NCI-H187 (cell line): ENCODE results near the gene B3GALT2.

Experiments used
- DNase-seq, 2 experiments: peaks; one replicate each; lab custom pipeline; 2025; lab: John Stamatoyannopoulos, UW

Gene B3GALT2

GRCh38 chr1:193183019-193183627 lies 3.3 kb downstream of the B3GALT2 start:
- peak in 1 of 2 experiments; percentile 53 for DNase-seq

- no peak for DNase-seq
Observed at GRCh38 chr1:193181985-193182384, 4.4 kb downstream of the B3GALT2 start.

- DNase-seq = no peak
Observed at GRCh38 chr1:193181536-193181935, 4.9 kb downstream of the B3GALT2 start.

- no peak for DNase-seq
Observed at GRCh38 chr1:193179094-193179493, 7.3 kb downstream of the B3GALT2 start.

GRCh38 chr1:193176788-193177187 lies 9.6 kb downstream of the B3GALT2 start:
- DNase-seq = no peak

- DNase-seq = no peak
Observed at GRCh38 chr1:193176113-193176512, 10.3 kb downstream of the B3GALT2 start.

GRCh38 chr1:193157360-193157759 lies 29.1 kb downstream of the B3GALT2 start:
- DNase-seq = no peak

GRCh38 chr1:193156822-193157142 lies 29.6 kb downstream of the B3GALT2 start:
- no peak for DNase-seq

GRCh38 chr1:193156117-193156821 lies 30.1 kb downstream of the B3GALT2 start:
- no peak for DNase-seq

- DNase-seq = no peak
Observed at GRCh38 chr1:193144999-193145398, 41.4 kb downstream of the B3GALT2 start.

GRCh38 chr1:193144361-193144938 lies 42.0 kb downstream of the B3GALT2 start:
- no peak for DNase-seq

- DNase-seq = no peak
Observed at GRCh38 chr1:193143285-193143684, 43.1 kb downstream of the B3GALT2 start.

GRCh38 chr1:193142409-193142808 lies 44.0 kb downstream of the B3GALT2 start:
- DNase-seq = no peak

- DNase-seq = no peak
Observed at GRCh38 chr1:193141804-193142203, 44.6 kb downstream of the B3GALT2 start.

- no peak for DNase-seq
Observed at GRCh38 chr1:193140254-193140653, 46.2 kb downstream of the B3GALT2 start.

- no peak for DNase-seq
Observed at GRCh38 chr1:193131266-193131860, 55.0 kb downstream of the B3GALT2 start.
